WI38 (cell line): ENCODE measurements around the gene ARHGEF6.
"Not testable (repeated sequence)": the region's sequence is repeated elsewhere in the genome, so short reads cannot be mapped to it uniquely, and the experiment has no call there.

Source experiments
- H3K4me3 ChIP-seq: 2 replicates; pipeline ENCODE4 v1.5.1; 2011; ENCODE audit warnings: low read depth, mild to moderate bottlenecking, control low read depth, low read length
- CTCF ChIP-seq: IDR thresholded peaks from 2 replicates; pipeline ENCODE4 v1.5.1; 2012; ENCODE audit warnings: low read depth, mild to moderate bottlenecking, control low read depth, low read length

Gene ARHGEF6

GRCh38 chrX:136802515-136802914 is 21.8 kb upstream of the ARHGEF6 start:
- TF ChIP-seq CTCF = no peak
- no peak overlapping the region for H3K4me3 ChIP-seq

DNA sequence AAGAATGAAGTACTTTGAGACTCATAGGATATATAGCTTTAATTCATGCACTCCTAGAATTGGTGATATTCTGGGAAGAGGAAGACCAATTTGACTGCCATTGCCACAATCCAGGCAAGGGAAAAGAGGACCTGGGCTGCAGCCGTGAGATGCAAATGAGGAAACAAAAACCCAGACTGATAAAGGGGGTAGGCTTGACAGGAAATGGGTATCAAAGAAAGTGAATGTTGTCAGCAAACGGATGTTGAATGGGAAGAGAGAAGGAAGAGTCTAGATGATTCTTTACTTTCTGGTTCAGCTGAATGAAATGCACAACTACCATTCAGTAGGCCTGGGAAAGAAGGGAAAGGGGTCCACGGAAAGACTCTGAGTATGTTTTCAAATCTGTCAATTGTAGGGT is 17.1 kb upstream of the ARHGEF6 start:
- TF ChIP-seq CTCF = no peak
- H3K4me3 ChIP-seq = no peak overlapping the region

GRCh38 chrX:136795132-136795531 is 14.4 kb upstream of the ARHGEF6 start:
- H3K4me3 ChIP-seq = not testable (repeated sequence)

DNA sequence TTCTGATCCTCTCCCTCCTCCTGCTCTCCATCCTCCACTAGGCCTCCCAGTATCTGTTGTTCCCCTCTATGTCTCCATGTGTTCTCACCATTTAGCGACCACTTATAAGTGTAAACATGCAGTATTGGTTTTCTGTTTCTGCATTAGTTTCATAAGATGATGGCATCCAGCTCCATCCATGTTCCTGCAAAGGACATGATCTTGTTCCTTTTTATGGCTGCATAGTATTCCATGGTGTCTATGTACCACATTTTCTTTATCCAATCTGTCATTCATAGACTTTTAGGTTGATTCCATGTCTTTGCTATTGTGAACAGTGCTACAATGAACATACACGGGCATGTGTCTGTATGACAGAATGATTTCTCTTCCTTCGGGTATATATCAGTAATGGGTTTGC is 13.9 kb upstream of the ARHGEF6 start:
- not testable (repeated sequence) for H3K4me3 ChIP-seq

- TF ChIP-seq CTCF = no peak
- H3K4me3 ChIP-seq = no peak overlapping the region
These were observed 13.3 kb upstream of the ARHGEF6 start for GRCh38 chrX:136794080-136794479.

DNA sequence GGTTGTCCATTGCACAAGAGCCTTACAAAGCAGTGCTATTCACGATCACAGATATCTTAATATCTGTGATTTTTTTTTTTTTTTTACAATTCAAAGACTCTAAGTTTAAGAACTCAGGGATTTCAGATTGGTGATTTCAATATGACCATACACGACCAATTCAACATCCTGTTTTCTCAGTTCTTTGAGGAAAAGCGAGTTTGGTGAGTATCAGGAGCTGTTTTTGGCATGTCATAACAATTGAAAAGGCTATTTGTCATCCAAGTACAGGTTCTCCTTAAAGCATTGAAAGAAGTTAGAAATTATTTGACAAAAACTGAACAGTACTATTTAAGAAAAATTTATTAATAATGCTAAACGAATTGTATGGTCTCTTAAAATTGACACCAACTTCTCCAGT is 9.1 kb upstream of the ARHGEF6 start:
- H3K4me3 ChIP-seq = no peak overlapping the region
- no peak for TF ChIP-seq CTCF

DNA sequence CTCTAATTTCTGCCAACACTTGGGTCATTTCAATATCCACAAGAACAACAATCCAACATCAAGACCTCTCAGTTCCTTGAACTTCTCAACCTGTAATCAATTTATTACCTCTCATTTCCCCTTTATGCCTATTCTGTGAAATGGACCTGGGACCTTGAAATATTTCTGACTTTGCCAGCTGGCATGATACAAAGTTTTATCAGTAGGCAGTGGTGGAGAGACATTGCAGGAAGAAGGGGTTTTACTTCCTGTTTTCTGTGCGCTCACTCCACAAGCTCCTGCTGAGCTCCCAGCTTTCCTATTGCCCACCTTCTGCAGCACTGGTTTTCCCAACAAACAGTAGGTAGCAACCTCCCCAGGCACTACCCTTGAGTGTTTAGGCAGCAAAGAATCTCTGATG is 3.5 kb upstream of the ARHGEF6 start:
- no peak for TF ChIP-seq CTCF

GRCh38 chrX:136783159-136783558 is 2.4 kb upstream of the ARHGEF6 start:
- TF ChIP-seq CTCF = no peak

More for the DNA sequence above, 3.5 kb upstream of the ARHGEF6 start:
- no peak overlapping the region for H3K4me3 ChIP-seq

More at GRCh38 chrX:136783159-136783558, 2.4 kb upstream of the ARHGEF6 start:
- H3K4me3 ChIP-seq = no peak overlapping the region
